ENCODE measurements around the gene BTNL9. TPM values are rescaled to one million over a fixed set of nuclear protein-coding genes. Genes with fewer than 3 reads are reported as not detected.

Gene BTNL9
- total RNA-seq, 1 experiment from 2014 or later: 11.5 TPM

GRCh38 chr5:181064987-181065386 lies 24.9 kb downstream of the BTNL9 start:
- intact Hi-C loops (cut with micrococcal nuclease): no loop called here
- ChIA-PET POLR2A (ENCODE audit: unreplicated experiment) (no interaction called here), CTCF (no interaction called here)
- ATAC-seq: no peak
- no peaks in the 10 kb centered on the region for H3K36me3 ChIP-seq (ENCODE audit: low read depth, low read length)
- no peaks in the 10 kb centered on the region for H3K4me1 ChIP-seq (ENCODE audit: insufficient read depth, low read length)
- BruUV-seq (replicated peaks): no TSS peak
- no peak overlapping the region for H3K4me2 ChIP-seq (ENCODE audit: low read length)
- H3K27me3 ChIP-seq (ENCODE audit: low read length): no peaks in the 10 kb centered on the region
- H3K79me2 ChIP-seq (ENCODE audit: low read length): no peaks in the 10 kb centered on the region
- no peaks in the 10 kb centered on the region for H3K9me2 ChIP-seq (replicated peaks; ENCODE audit: low read length)
- H4K20me1 ChIP-seq (ENCODE audit: low read length): no peaks in the 10 kb centered on the region
- H3F3A ChIP-seq (ENCODE audit: low read length, unreplicated experiment): no peaks in the 10 kb centered on the region
- no peaks in the 10 kb centered on the region for H3K9me3 ChIP-seq (ENCODE audit: low read length)
- no peak overlapping the region for H3K27ac ChIP-seq (ENCODE audit: low read length)
- H3K4me3 ChIP-seq (ENCODE audit: low read length): no peak overlapping the region
- H2AFZ ChIP-seq (ENCODE audit: low read length): no peak overlapping the region
- DNase-seq: no peak
- TF ChIP-seq EZH2phosphoT487 (IDR thresholded peaks at IDR 0.05; ENCODE audit: borderline replicate concordance, low read length) (no peak), EZH2 (IDR thresholded peaks at IDR 0.05; ENCODE audit: low read length, unreplicated experiment) (no peak)
- TF ChIP-seq, protein P1, sequence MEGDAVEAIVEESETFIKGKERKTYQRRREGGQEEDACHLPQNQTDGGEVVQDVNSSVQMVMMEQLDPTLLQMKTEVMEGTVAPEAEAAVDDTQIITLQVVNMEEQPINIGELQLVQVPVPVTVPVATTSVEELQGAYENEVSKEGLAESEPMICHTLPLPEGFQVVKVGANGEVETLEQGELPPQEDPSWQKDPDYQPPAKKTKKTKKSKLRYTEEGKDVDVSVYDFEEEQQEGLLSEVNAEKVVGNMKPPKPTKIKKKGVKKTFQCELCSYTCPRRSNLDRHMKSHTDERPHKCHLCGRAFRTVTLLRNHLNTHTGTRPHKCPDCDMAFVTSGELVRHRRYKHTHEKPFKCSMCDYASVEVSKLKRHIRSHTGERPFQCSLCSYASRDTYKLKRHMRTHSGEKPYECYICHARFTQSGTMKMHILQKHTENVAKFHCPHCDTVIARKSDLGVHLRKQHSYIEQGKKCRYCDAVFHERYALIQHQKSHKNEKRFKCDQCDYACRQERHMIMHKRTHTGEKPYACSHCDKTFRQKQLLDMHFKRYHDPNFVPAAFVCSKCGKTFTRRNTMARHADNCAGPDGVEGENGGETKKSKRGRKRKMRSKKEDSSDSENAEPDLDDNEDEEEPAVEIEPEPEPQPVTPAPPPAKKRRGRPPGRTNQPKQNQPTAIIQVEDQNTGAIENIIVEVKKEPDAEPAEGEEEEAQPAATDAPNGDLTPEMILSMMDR (conservative IDR thresholded peaks at IDR 0.05; ENCODE audit: low read depth, low read length): no peak
- no peak overlapping the region for H3K9ac ChIP-seq (ENCODE audit: low read length)

DNA sequence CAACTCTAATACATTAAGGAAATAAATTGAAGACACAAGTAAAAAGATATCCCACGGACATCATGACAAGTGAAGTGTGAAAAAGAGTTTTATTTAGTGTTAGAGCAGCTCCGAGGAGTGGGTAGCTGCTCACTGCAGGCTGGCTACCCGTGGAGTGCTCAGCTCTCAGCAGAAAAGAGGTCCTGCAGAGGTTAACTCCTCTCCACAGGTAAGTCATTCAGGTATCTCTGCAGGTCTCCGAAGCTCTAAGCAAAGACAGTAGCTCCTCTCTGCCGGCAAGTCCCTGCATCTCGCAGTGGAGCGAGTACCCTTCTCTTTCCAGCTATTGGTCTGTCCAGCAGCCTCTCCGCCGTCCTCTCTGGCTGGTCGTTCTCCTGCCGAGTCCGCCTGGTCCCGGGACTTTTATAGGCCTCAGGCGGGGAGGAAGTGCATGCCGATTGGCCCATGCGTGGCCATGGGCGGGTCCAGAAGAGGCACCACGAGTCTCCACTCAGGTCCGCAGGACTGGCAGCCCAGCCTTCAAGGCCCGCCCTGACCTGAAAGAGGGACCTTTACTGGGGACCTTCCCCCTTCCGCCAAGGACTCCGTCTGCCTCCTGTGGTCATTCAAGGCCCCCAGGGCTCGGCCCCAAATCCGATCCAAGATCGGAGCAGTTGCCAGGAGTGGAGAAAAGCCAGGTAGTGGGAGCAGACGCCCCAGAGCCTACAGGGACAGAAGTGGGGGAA lies 29.9 kb downstream of the BTNL9 start:
- Histone ChIP-seq H3K36me3 (ENCODE audit: low read depth, low read length) (no peaks in the 10 kb centered on the region), H3K79me2 (ENCODE audit: low read length) (no peaks in the 10 kb centered on the region), H3K27me3 (ENCODE audit: low read length) (no peaks in the 10 kb centered on the region), H3K4me2 (ENCODE audit: low read length) (0 out of 2 replicates have a peak overlapping the region, but pooled peaks have one; percentile 6), H4K20me1 (ENCODE audit: low read length) (no peaks in the 10 kb centered on the region), H3K4me1 (ENCODE audit: insufficient read depth, low read length) (no peaks in the 10 kb centered on the region), H2AFZ (ENCODE audit: low read length) (0 out of 2 replicates have a peak overlapping the region, but pooled peaks have one; percentile 41), H3K9me3 (ENCODE audit: low read length) (no peaks in the 10 kb centered on the region), H3K27ac (ENCODE audit: low read length) (no peak overlapping the region), H3K4me3 (ENCODE audit: low read length) (no peak overlapping the region), H3K9me2 (replicated peaks; ENCODE audit: low read length) (no peaks in the 10 kb centered on the region), H3F3A (ENCODE audit: low read length, unreplicated experiment) (no peaks in the 10 kb centered on the region), H3K9ac (ENCODE audit: low read length) (no peak overlapping the region)
- BruUV-seq (replicated peaks): no TSS peak
- ATAC-seq (peak; percentile 38; the same call in 1 of the 2 replicates), DNase-seq (no peak)
- intact Hi-C loops (cut with micrococcal nuclease): no loop called here
- no peak for TF ChIP-seq EZH2phosphoT487 (IDR thresholded peaks at IDR 0.05; ENCODE audit: borderline replicate concordance, low read length)
- TF ChIP-seq, protein P1 (conservative IDR thresholded peaks at IDR 0.05; ENCODE audit: low read depth, low read length): no peak
- TF ChIP-seq EZH2 (IDR thresholded peaks at IDR 0.05; ENCODE audit: low read length, unreplicated experiment): no peak
- ChIA-PET POLR2A (ENCODE audit: unreplicated experiment) (no interaction called here), CTCF (interaction anchor here (0.6 kb wide), 1 partner anchor 88 kb away, joined by 4 read pairs; no protein-coding TSS in a partner anchor)

DNA sequence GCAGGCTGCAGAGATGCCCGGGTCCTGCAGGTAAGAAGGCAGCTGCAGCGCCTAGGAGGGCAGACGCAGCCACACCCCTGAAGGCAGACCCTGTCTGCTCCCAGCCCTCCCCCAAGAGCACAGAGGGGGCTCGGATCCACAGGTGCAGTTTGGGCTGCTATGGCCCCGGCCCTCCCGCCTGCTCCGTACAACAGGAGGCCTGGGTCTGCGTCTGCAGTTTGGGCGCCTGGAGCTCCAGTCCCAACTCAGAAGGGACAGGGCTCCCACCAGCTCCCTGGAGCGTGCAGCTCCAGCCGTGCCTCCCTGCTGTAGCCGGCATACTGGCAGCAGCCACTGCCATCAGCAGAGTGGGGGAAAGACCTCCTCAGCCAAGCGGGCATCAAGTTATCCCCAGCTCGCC lies 30.5 kb downstream of the BTNL9 start:
- H3K9me3 ChIP-seq (ENCODE audit: low read length): no peaks in the 10 kb centered on the region
- H3K4me3 ChIP-seq (ENCODE audit: low read length): no peak overlapping the region
- CTCF ChIA-PET: no interaction called here
- no peaks in the 10 kb centered on the region for H4K20me1 ChIP-seq (ENCODE audit: low read length)
- ATAC-seq: no peak
- H3K9ac ChIP-seq (ENCODE audit: low read length): no peak overlapping the region
- BruUV-seq (replicated peaks): no TSS peak
- no peaks in the 10 kb centered on the region for H3K9me2 ChIP-seq (replicated peaks; ENCODE audit: low read length)
- H3K36me3 ChIP-seq (ENCODE audit: low read depth, low read length): no peaks in the 10 kb centered on the region
- no peaks in the 10 kb centered on the region for H3F3A ChIP-seq (ENCODE audit: low read length, unreplicated experiment)
- H3K4me2 ChIP-seq (ENCODE audit: low read length): no peak overlapping the region
- H3K79me2 ChIP-seq (ENCODE audit: low read length): no peaks in the 10 kb centered on the region
- no peak overlapping the region for H2AFZ ChIP-seq (ENCODE audit: low read length)
- no peak overlapping the region for H3K27ac ChIP-seq (ENCODE audit: low read length)
- H3K4me1 ChIP-seq (ENCODE audit: insufficient read depth, low read length): no peaks in the 10 kb centered on the region
- no peaks in the 10 kb centered on the region for H3K27me3 ChIP-seq (ENCODE audit: low read length)
- DNase-seq: no peak
- POLR2A ChIA-PET (ENCODE audit: unreplicated experiment): no interaction called here
- intact Hi-C loops (cut with micrococcal nuclease): no loop called here
- TF ChIP-seq EZH2phosphoT487 (IDR thresholded peaks at IDR 0.05; ENCODE audit: borderline replicate concordance, low read length): no peak
- TF ChIP-seq, protein P1 (conservative IDR thresholded peaks at IDR 0.05; ENCODE audit: low read depth, low read length): no peak
- TF ChIP-seq EZH2 (IDR thresholded peaks at IDR 0.05; ENCODE audit: low read length, unreplicated experiment): no peak

Measured in PC-3 (cell line).